H9 (cell line): ENCODE results near the gene SPEG. TPM values are rescaled to one million over a fixed set of nuclear protein-coding genes. Genes with fewer than 3 reads are reported as not detected.

Experiments used
- DNase-seq: peaks from one replicate; pipeline ENCODE4 v3.0.0-alpha.2; 2017
- H2AFZ ChIP-seq: one replicate; pipeline ENCODE4 v1.6.1; 2013; ENCODE audit warnings: mild to moderate bottlenecking, low read length, control low read depth, moderate library complexity
- H2AK5ac ChIP-seq: 2 replicates; pipeline ENCODE4 v1.6.1; 2013; ENCODE audit warnings: low read length, control low read depth, mixed read lengths; ENCODE audit not compliant: insufficient read length
- H2BK120ac ChIP-seq: one replicate; pipeline ENCODE4 v1.6.1; 2013; ENCODE audit warnings: low read depth, mild to moderate bottlenecking, low read length, control low read depth, inconsistent platforms; ENCODE audit not compliant: poor library complexity, severe bottlenecking
- H2BK12ac ChIP-seq: 2 replicates; pipeline ENCODE4 v1.6.1; 2013; ENCODE audit warnings: low read length, control low read depth, mixed read lengths, low read depth; ENCODE audit not compliant: insufficient read length
- H2BK15ac ChIP-seq: 2 replicates; pipeline ENCODE4 v1.6.1; 2013; ENCODE audit warnings: low read depth, low read length, control low read depth
- H2BK20ac ChIP-seq: one replicate; pipeline ENCODE4 v1.6.1; 2013; ENCODE audit warnings: low read depth, mild to moderate bottlenecking, low read length, control low read depth, inconsistent platforms; ENCODE audit not compliant: poor library complexity, severe bottlenecking
- H2BK5ac ChIP-seq: 2 replicates; pipeline ENCODE4 v1.6.1; 2013; ENCODE audit warnings: low read length, control low read depth, mixed read lengths; ENCODE audit not compliant: insufficient read length
- H3K14ac ChIP-seq: 2 replicates; pipeline ENCODE4 v1.6.1; 2013; ENCODE audit warnings: low read length, control low read depth; ENCODE audit not compliant: insufficient read depth
- H3K18ac ChIP-seq: 2 replicates; pipeline ENCODE4 v1.6.1; 2013; ENCODE audit warnings: low read depth, mild to moderate bottlenecking, mixed read lengths, low read length, control low read depth; ENCODE audit not compliant: insufficient read length
- H3K23ac ChIP-seq: 2 replicates; pipeline ENCODE4 v1.6.1; 2013; ENCODE audit warnings: low read length, control low read depth, mixed read lengths, low read depth; ENCODE audit not compliant: insufficient read length
- H3K23me2 ChIP-seq: 2 replicates; pipeline ENCODE4 v1.6.1; 2013; ENCODE audit warnings: low read depth, mild to moderate bottlenecking, mixed read lengths, low read length, control low read depth; ENCODE audit not compliant: insufficient read length, poor library complexity, severe bottlenecking
- H3K27ac ChIP-seq: 2 replicates; pipeline ENCODE4 v1.5.1; 2013; ENCODE audit warnings: low read length, control low read depth, mixed read lengths, low read depth; ENCODE audit not compliant: insufficient read length
- H3K27me3 ChIP-seq: 2 replicates; pipeline ENCODE4 v1.6.1; 2013; ENCODE audit warnings: low read length, control low read depth, inconsistent platforms; ENCODE audit not compliant: insufficient read depth
- H3K4ac ChIP-seq: 2 replicates; pipeline ENCODE4 v1.6.1; 2013; ENCODE audit warnings: low read depth, mild to moderate bottlenecking, control low read depth, inconsistent platforms, low read length, moderate library complexity
- H3K4me1 ChIP-seq: 2 replicates; pipeline ENCODE4 v1.6.1; 2013; ENCODE audit warnings: low read length, control low read depth, inconsistent platforms; ENCODE audit not compliant: insufficient read depth
- H3K4me2 ChIP-seq: 2 replicates; pipeline ENCODE4 v1.6.1; 2013; ENCODE audit warnings: low read length, control low read depth, mixed read lengths; ENCODE audit not compliant: insufficient read length, insufficient read depth
- H3K56ac ChIP-seq: 2 replicates; pipeline ENCODE4 v1.6.1; 2013; ENCODE audit warnings: low read depth, mild to moderate bottlenecking, mixed read lengths, low read length, control low read depth; ENCODE audit not compliant: insufficient read length
- H3K79me1 ChIP-seq: 2 replicates; pipeline ENCODE4 v1.6.1; 2013; ENCODE audit warnings: low read depth, mild to moderate bottlenecking, moderate library complexity, low read length, control low read depth, inconsistent platforms; ENCODE audit not compliant: insufficient read depth, poor library complexity, severe bottlenecking
- H3K79me2 ChIP-seq: 2 replicates; pipeline ENCODE4 v1.6.1; 2013; ENCODE audit warnings: low read length, control low read depth, inconsistent platforms; ENCODE audit not compliant: insufficient read depth
- H3K9ac ChIP-seq: 2 replicates; pipeline ENCODE4 v1.6.1; 2013; ENCODE audit warnings: low read length, control low read depth, mixed read lengths; ENCODE audit not compliant: insufficient read length; ENCODE audit errors: extremely low read depth
- H3K9me3 ChIP-seq: one replicate; pipeline ENCODE4 v1.6.1; 2013; ENCODE audit warnings: low read depth, low read length, inconsistent platforms; ENCODE audit not compliant: control insufficient read depth
- H3T11ph ChIP-seq: one replicate; pipeline ENCODE4 v1.6.1; 2013; ENCODE audit warnings: mild to moderate bottlenecking, low read length, control low read depth, inconsistent platforms
- H4K20me1 ChIP-seq: one replicate; pipeline ENCODE4 v1.6.1; 2013; ENCODE audit not compliant: control insufficient read depth, insufficient read length, insufficient read depth
- H4K5ac ChIP-seq: 2 replicates; pipeline ENCODE4 v1.6.1; 2013; ENCODE audit warnings: low read depth, mild to moderate bottlenecking, mixed read lengths, low read length, control low read depth; ENCODE audit not compliant: insufficient read length
- H4K8ac ChIP-seq: replicated peaks from 2 replicates; pipeline ENCODE4 v1.6.1; 2013; ENCODE audit warnings: low read length, control low read depth, mixed read lengths, low read depth; ENCODE audit not compliant: insufficient read length
- H4K91ac ChIP-seq: 2 replicates; pipeline ENCODE4 v1.6.1; 2013; ENCODE audit warnings: low read depth, mild to moderate bottlenecking, moderate library complexity, mixed read lengths, low read length, control low read depth; ENCODE audit not compliant: insufficient read length
- H3K27ac Mint-ChIP-seq, 3 experiments: 2 replicates in 2 of 3; 3 replicates in 1 of 3; pipeline ENCODE4 v1.8.0; 2020 to 2021; ENCODE audit warnings: mixed read lengths in 3 of 3, mild to moderate bottlenecking in 1 of 3, moderate library complexity in 1 of 3
- H3K27me3 Mint-ChIP-seq: 2 replicates; pipeline ENCODE4 v1.8.0; 2021; ENCODE audit warnings: low read depth, mild to moderate bottlenecking, moderate library complexity, mixed read lengths
- H3K36me3 Mint-ChIP-seq, 3 experiments: 2 replicates in 2 of 3; 3 replicates in 1 of 3; pipeline ENCODE4 v1.8.0; 2020 to 2021; ENCODE audit warnings: low read depth in 3 of 3, mixed read lengths in 3 of 3; ENCODE audit not compliant: insufficient read depth in 1 of 3
- H3K4me1 Mint-ChIP-seq, 2 experiments: 2 replicates each; pipeline ENCODE4 v1.8.0; 2020; ENCODE audit warnings: mixed read lengths in 2 of 2
- H3K4me3 Mint-ChIP-seq, 2 experiments: 2 replicates in 1 of 2; 3 replicates in 1 of 2; pipeline ENCODE4 v1.8.0; 2020 to 2021; ENCODE audit warnings: mild to moderate bottlenecking in 2 of 2, mixed read lengths in 2 of 2, moderate library complexity in 1 of 2
- H3K9me3 Mint-ChIP-seq, 2 experiments: 2 replicates in 1 of 2; 3 replicates in 1 of 2; pipeline ENCODE4 v1.8.0; 2020; ENCODE audit warnings: mild to moderate bottlenecking in 2 of 2, mixed read lengths in 2 of 2, moderate library complexity in 1 of 2
- CTCF ChIP-seq: fragments of 200-600 bp; sonication (generic); conservative IDR thresholded peaks from 3 replicates; pipeline ENCODE4 v1.8.0; 2021; ENCODE audit warnings: antibody characterized with exemption, mild to moderate bottlenecking
- WGBS: extraction: QIAGEN DNeasy Blood & Tissue Kit; methylation state at CpG from one replicate; pipeline ENCODE4 v1.1.7; 2013; ENCODE audit warnings: missing lambda C conversion rate, low lambda C conversion rate, mixed read lengths; ENCODE audit not compliant: insufficient read length; ENCODE audit errors: extremely low coverage; 5-methylcytosine and 5-hydroxymethylcytosine counted together
- total RNA-seq: library from RNA; stranded (reverse); gene quantifications from 2 replicates; pipeline ENCODE4 v1.2.1, GENCODE V29; 2021

The SPEG gene
- total RNA-seq, 1 experiment from 2014 or later, result 23.7 TPM

DNA sequence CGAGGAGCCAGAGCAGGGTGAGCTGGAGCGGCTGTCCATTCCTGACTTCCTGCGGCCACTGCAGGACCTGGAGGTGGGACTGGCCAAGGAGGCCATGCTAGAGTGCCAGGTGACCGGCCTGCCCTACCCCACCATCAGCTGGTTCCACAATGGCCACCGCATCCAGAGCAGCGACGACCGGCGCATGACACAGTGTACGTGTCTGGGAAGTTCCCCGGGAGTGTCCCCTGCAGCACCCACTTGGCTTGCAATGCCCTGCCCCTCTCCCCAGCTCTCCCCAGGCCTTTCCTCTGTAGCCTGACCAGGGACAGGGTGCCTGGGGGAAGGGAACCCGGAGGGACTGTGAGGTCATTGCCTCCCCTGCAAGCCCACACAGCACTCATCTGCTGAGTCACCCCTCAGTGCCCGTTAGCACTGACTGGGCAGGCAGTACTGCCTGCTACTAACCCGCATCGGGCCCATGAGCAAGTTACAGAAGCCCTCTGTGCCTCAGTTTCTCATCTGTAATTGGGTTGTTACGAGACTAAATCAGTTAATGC, 34.6 kb downstream of the SPEG start:
- H3K4me1 ChIP-seq, result no peaks in the 10 kb centered on the region
- WGBS, result no CpG with 5 or more reads among the region's 16 CpGs
- DNase-seq, result no peak
- no peak overlapping the region for H3K18ac ChIP-seq
- H3K27ac Mint-ChIP-seq, result no peak overlapping the region
- H3K9ac ChIP-seq, result no peak overlapping the region
- H2BK15ac ChIP-seq, result no peak overlapping the region
- H2BK120ac ChIP-seq, result no peak overlapping the region
- no peaks in the 10 kb centered on the region for H3K79me1 ChIP-seq
- H3K4me1 Mint-ChIP-seq, result no peaks in the 10 kb centered on the region
- H3K27me3 Mint-ChIP-seq, result peaks cover 5% of the 10 kb centered on the region; the same call in 1 of the 2 replicates
- no peak overlapping the region for H3K56ac ChIP-seq
- no peaks in the 10 kb centered on the region for H3K79me2 ChIP-seq
- no peak overlapping the region for H4K5ac ChIP-seq
- no peak overlapping the region for H3T11ph ChIP-seq
- no peak overlapping the region for H3K27ac ChIP-seq
- no peak overlapping the region for H3K14ac ChIP-seq
- no peak overlapping the region for H2BK5ac ChIP-seq
- H2BK20ac ChIP-seq, result no peak overlapping the region
- H2AFZ ChIP-seq, result no peak overlapping the region
- no peak for TF ChIP-seq CTCF
- H4K8ac ChIP-seq, result no peak overlapping the region
- H3K4me2 ChIP-seq, result no peak overlapping the region
- H3K23ac ChIP-seq, result no peak overlapping the region
- H3K9me3 ChIP-seq, result no peaks in the 10 kb centered on the region
- H3K27me3 ChIP-seq, result no peaks in the 10 kb centered on the region
- no peak overlapping the region for H3K4ac ChIP-seq
- H3K36me3 Mint-ChIP-seq, result peaks cover 0 to 12% (median 0%) of the 10 kb centered on the region in 3 experiments; a peak in 3 of 7 replicates
- no peak overlapping the region for H2AK5ac ChIP-seq
- H4K91ac ChIP-seq, result no peak overlapping the region
- H4K20me1 ChIP-seq, result no peaks in the 10 kb centered on the region
- no peaks in the 10 kb centered on the region; a peak in 1 of 5 replicates for H3K9me3 Mint-ChIP-seq
- no peaks in the 10 kb centered on the region for H3K23me2 ChIP-seq
- H2BK12ac ChIP-seq, result no peak overlapping the region
- no peak overlapping the region for H3K4me3 Mint-ChIP-seq
